ENCODE results near the gene ZNF92. TPM values are rescaled to one million over a fixed set of nuclear protein-coding genes. Genes with fewer than 3 reads are reported as not detected.
A peak's percentile ranks its signal among the peaks of the same experiment; 100 is the strongest.

ZNF92 gene
- total and polyA plus RNA-seq, 2 of the 13 experiments (the other 11 are each of a cell fraction or from before 2014, with no cell fraction given), result 4.0 to 13.2 TPM

GRCh38 chr7:65404020-65404419 lies 30.4 kb downstream of the ZNF92 start:
- Histone ChIP-seq H3K4me3 (replicated peaks in 1 of 3; ENCODE audit: insufficient read depth in 1 of 3, low read depth in 2 of 3, low read length in 3 of 3) (no peak overlapping the region), H3K4me1 (ENCODE audit: insufficient read depth, low read length) (0 out of 2 replicates have a peak, but pooled peaks cover 10% of the 10 kb centered on the region), H3K27me3 (ENCODE audit: control insufficient read depth in 1 of 2, insufficient read depth in 2 of 2, low read length in 2 of 2) (no peaks in the 10 kb centered on the region), H3K36me3 (replicated peaks in 1 of 2; ENCODE audit: control insufficient read depth in 1 of 2, insufficient read depth in 2 of 2, low read length in 2 of 2) (peaks cover 0 to 8% of the 10 kb centered on the region in 2 experiments; a peak in 2 of 5 replicates), H4K20me1 (ENCODE audit: insufficient read depth, low read length) (no peaks in the 10 kb centered on the region), H3K9ac (ENCODE audit: insufficient read depth, low read depth, low read length) (no peak overlapping the region), H3K9me3 (ENCODE audit: low read length) (peaks cover 52% of the 10 kb centered on the region), H3K4me2 (ENCODE audit: low read depth, low read length) (no peak overlapping the region), H3K27ac (ENCODE audit: extremely low read length, insufficient read depth, low read length) (no peak overlapping the region), H2AFZ (ENCODE audit: low read length) (no peak overlapping the region), H3K79me2 (ENCODE audit: insufficient read depth, low read length) (no peaks in the 10 kb centered on the region)
- CTCF ChIA-PET (ENCODE audit: low intra/inter-chr PET ratio, low total read pairs), result no interaction called here
- in situ Hi-C loops (cut with HindIII; ENCODE audit: extremely low pct_ligation_motif_present, low pct_unique_long_range_greater_than_20kb) (no loop called here), intact Hi-C loops (cut with micrococcal nuclease; ENCODE audit: unreplicated experiment) (no loop called here)
- ATAC-seq (no peak; the same call in 2 of the 3 replicates), FAIRE-seq (no peak), DNase-seq (ENCODE audit: low spot score) (no peak)
- whole genome bisulfite sequencing (ENCODE audit: low lambda C conversion rate), result 83% methylated on average over 1 of the region's 1 CpG
- no TSS peak for BruUV-seq (replicated peaks)
- POLR2A ChIA-PET, result no interaction called here
- TF ChIP-seq ISL2 (CRISPR knock-in tag; IDR thresholded peaks at IDR 0.05), result no peak
- no peak for TF ChIP-seq AKAP8 (CRISPR knock-in tag; IDR thresholded peaks at IDR 0.05)
- no peak for TF ChIP-seq CEBPB (IDR thresholded peaks at IDR 0.05; ENCODE audit: borderline replicate concordance, low read depth, low read length)
- TF ChIP-seq FOSL1 (CRISPR knock-in tag; IDR thresholded peaks at IDR 0.05; ENCODE audit: borderline replicate concordance), result no peak
- TF ChIP-seq MBD4 (IDR thresholded peaks at IDR 0.05; ENCODE audit: borderline replicate concordance, low read length), result no peak
- no peak for TF ChIP-seq ZNF280B (CRISPR knock-in tag; IDR thresholded peaks at IDR 0.05; ENCODE audit: borderline replicate concordance)
- TF ChIP-seq CBX5 (CRISPR knock-in tag; IDR thresholded peaks at IDR 0.05; ENCODE audit: borderline replicate concordance), result peak; percentile 48; the same call in 1 of the 2 replicates
- no peak for TF ChIP-seq ZNF614 (CRISPR knock-in tag; IDR thresholded peaks at IDR 0.05; ENCODE audit: borderline replicate concordance)
- TF ChIP-seq ZBTB8A (CRISPR knock-in tag; IDR thresholded peaks at IDR 0.05; ENCODE audit: borderline replicate concordance, low read depth), result no peak
- 0 out of 2 replicates have a peak, but pooled peaks have one; percentile 60 for TF ChIP-seq TOPORS (CRISPR knock-in tag; IDR thresholded peaks at IDR 0.05)
- TF ChIP-seq ZNF674 (CRISPR knock-in tag; IDR thresholded peaks at IDR 0.05; ENCODE audit: low read depth), result no peak
- no peak for TF ChIP-seq PBX3 (CRISPR knock-in tag; IDR thresholded peaks at IDR 0.05; ENCODE audit: borderline replicate concordance)
- no peak for TF ChIP-seq IKZF5 (CRISPR knock-in tag; IDR thresholded peaks at IDR 0.05)
- peak; percentile 68; the same call in 1 of the 2 replicates for TF ChIP-seq SETDB1 (CRISPR knock-in tag; IDR thresholded peaks at IDR 0.05; ENCODE audit: borderline replicate concordance)
- TF ChIP-seq KDM3A (CRISPR knock-in tag; IDR thresholded peaks at IDR 0.05; ENCODE audit: low read depth), result no peak
- no peak for TF ChIP-seq TFE3 (CRISPR knock-in tag; IDR thresholded peaks at IDR 0.05)
- TF ChIP-seq ZNF746 (CRISPR knock-in tag; IDR thresholded peaks at IDR 0.05), result no peak
- peak; percentile 32; the same call in 1 of the 2 replicates for TF ChIP-seq REPIN1 (CRISPR knock-in tag; IDR thresholded peaks at IDR 0.05; ENCODE audit: borderline replicate concordance, low read depth)
- TF ChIP-seq PHB2 (IDR thresholded peaks at IDR 0.05; ENCODE audit: partially characterized antibody), result no peak
- no peak for TF ChIP-seq LCORL (IDR thresholded peaks at IDR 0.05)
- TF ChIP-seq LCORL (CRISPR knock-in tag; IDR thresholded peaks at IDR 0.05), result no peak
